ENCODE results near the gene SLC4A5.

Gene SLC4A5

GRCh38 chr2:74316627-74317295 is 26.5 kb downstream of the SLC4A5 start:
- no peak for TF ChIP-seq FOXP2 (optimal IDR thresholded peaks at IDR 0.05; ENCODE audit: borderline replicate concordance, extremely low read depth, extremely low read length, insufficient read depth)
- TF ChIP-seq, protein P1, sequence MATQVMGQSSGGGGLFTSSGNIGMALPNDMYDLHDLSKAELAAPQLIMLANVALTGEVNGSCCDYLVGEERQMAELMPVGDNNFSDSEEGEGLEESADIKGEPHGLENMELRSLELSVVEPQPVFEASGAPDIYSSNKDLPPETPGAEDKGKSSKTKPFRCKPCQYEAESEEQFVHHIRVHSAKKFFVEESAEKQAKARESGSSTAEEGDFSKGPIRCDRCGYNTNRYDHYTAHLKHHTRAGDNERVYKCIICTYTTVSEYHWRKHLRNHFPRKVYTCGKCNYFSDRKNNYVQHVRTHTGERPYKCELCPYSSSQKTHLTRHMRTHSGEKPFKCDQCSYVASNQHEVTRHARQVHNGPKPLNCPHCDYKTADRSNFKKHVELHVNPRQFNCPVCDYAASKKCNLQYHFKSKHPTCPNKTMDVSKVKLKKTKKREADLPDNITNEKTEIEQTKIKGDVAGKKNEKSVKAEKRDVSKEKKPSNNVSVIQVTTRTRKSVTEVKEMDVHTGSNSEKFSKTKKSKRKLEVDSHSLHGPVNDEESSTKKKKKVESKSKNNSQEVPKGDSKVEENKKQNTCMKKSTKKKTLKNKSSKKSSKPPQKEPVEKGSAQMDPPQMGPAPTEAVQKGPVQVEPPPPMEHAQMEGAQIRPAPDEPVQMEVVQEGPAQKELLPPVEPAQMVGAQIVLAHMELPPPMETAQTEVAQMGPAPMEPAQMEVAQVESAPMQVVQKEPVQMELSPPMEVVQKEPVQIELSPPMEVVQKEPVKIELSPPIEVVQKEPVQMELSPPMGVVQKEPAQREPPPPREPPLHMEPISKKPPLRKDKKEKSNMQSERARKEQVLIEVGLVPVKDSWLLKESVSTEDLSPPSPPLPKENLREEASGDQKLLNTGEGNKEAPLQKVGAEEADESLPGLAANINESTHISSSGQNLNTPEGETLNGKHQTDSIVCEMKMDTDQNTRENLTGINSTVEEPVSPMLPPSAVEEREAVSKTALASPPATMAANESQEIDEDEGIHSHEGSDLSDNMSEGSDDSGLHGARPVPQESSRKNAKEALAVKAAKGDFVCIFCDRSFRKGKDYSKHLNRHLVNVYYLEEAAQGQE (IDR thresholded peaks at IDR 0.05; ENCODE audit: insufficient read depth in 1 of 2, low read depth in 2 of 2, low read length in 2 of 2) = no peak
- TF ChIP-seq POLR2AphosphoS5 (IDR thresholded peaks at IDR 0.05; ENCODE audit: low read depth, low read length) = no peak
- no peak for TF ChIP-seq SIN3A (IDR thresholded peaks at IDR 0.05; ENCODE audit: borderline replicate concordance, insufficient read depth, low read length)
- no peak for TF ChIP-seq TAF1 (IDR thresholded peaks at IDR 0.05; ENCODE audit: borderline replicate concordance, insufficient read depth, low read length)

- TF ChIP-seq, protein P1 (IDR thresholded peaks at IDR 0.05; ENCODE audit: insufficient read depth in 1 of 2, low read depth in 2 of 2, low read length in 2 of 2) = no peak
- TF ChIP-seq TAF1 (IDR thresholded peaks at IDR 0.05; ENCODE audit: borderline replicate concordance, insufficient read depth, low read length) = no peak
- TF ChIP-seq SIN3A (IDR thresholded peaks at IDR 0.05; ENCODE audit: borderline replicate concordance, insufficient read depth, low read length) = no peak
- no peak for TF ChIP-seq FOXP2 (optimal IDR thresholded peaks at IDR 0.05; ENCODE audit: borderline replicate concordance, extremely low read depth, extremely low read length, insufficient read depth)
- no peak for TF ChIP-seq POLR2AphosphoS5 (IDR thresholded peaks at IDR 0.05; ENCODE audit: low read depth, low read length)
These were observed 29.1 kb downstream of the SLC4A5 start for GRCh38 chr2:74314107-74314506.

DNA sequence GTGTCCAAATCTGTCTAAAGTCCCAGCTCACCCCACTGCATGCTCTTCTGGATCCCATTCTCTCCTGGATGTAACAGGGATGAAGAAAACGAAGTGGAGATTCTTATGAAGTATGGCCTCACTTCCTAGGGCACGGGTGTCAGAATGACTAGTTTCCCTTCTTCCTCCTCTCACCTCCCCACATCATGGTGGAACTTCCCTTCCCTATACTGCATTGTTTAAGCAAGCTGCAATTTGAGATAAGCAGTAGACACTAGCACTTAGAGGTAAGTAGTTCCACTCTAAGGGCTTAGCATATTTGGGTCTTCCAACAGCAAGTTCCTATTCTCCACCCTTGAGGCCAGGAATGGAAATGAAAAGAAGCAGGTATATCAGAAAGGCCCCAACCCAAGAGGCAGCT is 29.7 kb downstream of the SLC4A5 start:
- TF ChIP-seq TAF1 (IDR thresholded peaks at IDR 0.05; ENCODE audit: borderline replicate concordance, insufficient read depth, low read length) (no peak), FOXP2 (optimal IDR thresholded peaks at IDR 0.05; ENCODE audit: borderline replicate concordance, extremely low read depth, extremely low read length, insufficient read depth) (no peak)

- TF ChIP-seq, protein P1 (IDR thresholded peaks at IDR 0.05; ENCODE audit: insufficient read depth in 1 of 2, low read depth in 2 of 2, low read length in 2 of 2) = no peak
- TF ChIP-seq SIN3A (IDR thresholded peaks at IDR 0.05; ENCODE audit: borderline replicate concordance, insufficient read depth, low read length) (no peak), TAF1 (IDR thresholded peaks at IDR 0.05; ENCODE audit: borderline replicate concordance, insufficient read depth, low read length) (no peak), FOXP2 (optimal IDR thresholded peaks at IDR 0.05; ENCODE audit: borderline replicate concordance, extremely low read depth, extremely low read length, insufficient read depth) (no peak), POLR2AphosphoS5 (IDR thresholded peaks at IDR 0.05; ENCODE audit: low read depth, low read length) (no peak)
These were observed 30.3 kb downstream of the SLC4A5 start for GRCh38 chr2:74312913-74313312.

GRCh38 chr2:74307720-74308119 is 35.5 kb downstream of the SLC4A5 start:
- TF ChIP-seq POLR2AphosphoS5 (IDR thresholded peaks at IDR 0.05; ENCODE audit: low read depth, low read length) (no peak), TAF1 (IDR thresholded peaks at IDR 0.05; ENCODE audit: borderline replicate concordance, insufficient read depth, low read length) (no peak), SIN3A (IDR thresholded peaks at IDR 0.05; ENCODE audit: borderline replicate concordance, insufficient read depth, low read length) (no peak), FOXP2 (optimal IDR thresholded peaks at IDR 0.05; ENCODE audit: borderline replicate concordance, extremely low read depth, extremely low read length, insufficient read depth) (no peak)
- TF ChIP-seq, protein P1 (IDR thresholded peaks at IDR 0.05; ENCODE audit: insufficient read depth in 1 of 2, low read depth in 2 of 2, low read length in 2 of 2) = no peak
